Measurements from ENCODE around the gene SALL3.

Gene SALL3

DNA sequence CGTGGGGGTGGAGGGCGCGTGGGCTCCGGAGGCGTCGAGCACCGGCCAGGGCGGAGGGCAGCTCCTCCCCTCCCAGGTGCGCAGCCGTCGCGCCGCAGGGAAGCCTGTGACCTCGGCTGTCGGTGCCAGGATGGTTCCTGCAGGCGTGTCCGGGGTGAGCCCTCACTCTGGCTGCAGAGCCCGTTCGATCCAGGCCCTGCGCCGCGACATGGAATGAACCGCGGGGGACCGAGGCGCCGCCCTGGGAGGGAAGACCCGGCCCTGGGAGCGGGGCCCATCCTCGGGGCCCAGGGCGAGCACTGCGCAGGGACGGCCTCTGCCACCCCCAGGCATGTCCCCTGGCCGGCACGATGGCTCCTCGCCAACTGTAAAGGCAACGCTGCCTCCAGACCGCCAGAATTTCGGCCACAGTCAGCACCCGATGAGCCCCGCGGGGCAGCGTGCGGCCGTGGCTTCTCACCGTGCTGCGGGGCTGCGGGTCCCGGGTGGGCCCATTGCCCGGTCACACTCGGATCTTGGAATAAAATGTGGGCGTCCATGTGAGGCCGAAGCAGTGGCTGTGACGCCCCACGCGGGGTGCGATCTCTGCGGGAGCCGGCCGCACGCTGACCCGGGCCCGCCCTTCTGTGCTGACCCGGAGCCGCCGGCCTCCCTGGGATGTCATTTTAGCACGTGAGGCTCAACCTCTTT lies 26.6 kb downstream of the SALL3 start:
- DNase-seq (ENCODE audit: low spot score), result no peak

GRCh38 chr18:79007440-79007839 lies 27.8 kb downstream of the SALL3 start:
- no peak for DNase-seq (ENCODE audit: low spot score)

DNA sequence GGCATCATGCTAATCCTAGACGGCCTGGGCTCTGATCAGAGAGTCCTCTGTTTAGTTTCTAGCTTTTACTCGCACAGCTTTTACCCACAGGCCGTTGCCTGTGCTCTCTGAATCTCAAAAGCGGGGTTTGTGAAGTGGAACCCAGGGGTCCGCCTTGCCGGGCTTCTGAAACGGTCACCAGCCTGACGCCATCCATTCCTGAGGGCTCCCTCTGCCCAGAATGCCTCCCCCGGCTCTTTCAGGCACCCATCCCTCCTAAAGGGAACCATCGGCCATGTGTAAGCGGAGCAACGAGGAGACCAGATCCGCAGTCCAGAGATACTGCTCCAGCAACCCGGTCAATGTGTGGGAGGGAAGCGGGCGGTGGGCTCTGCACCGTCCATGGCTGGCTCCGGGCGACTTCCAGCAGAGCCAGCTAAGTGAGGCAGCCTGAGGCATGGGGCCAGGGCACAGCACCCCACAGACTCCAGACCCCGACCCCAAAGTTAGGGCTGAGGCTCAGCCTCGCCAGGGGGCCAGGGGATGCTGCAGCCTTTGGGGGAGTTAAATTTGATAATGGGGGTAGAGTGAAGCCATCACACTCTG lies 28.8 kb downstream of the SALL3 start:
- DNase-seq (ENCODE audit: low spot score), result no peak

DNA sequence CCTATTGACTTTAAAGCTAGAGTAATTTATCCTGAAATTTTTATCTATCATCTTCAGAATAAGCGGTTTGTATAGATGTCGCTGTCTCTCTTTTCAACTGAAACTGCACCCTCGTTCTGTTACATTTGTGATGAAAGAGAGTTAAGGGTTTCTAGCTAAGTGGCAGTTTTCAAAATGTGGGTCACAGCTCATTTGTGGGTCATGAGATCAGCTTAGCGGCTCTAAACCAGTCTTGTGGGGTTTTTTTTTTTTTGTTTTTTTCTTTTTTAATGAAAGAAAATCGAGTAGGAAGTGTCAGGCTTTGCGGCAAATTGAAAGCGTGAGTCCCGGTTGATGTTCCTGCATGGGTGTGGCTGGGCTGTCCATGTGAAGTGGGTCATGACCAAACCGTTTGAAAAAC lies 31.2 kb downstream of the SALL3 start:
- DNase-seq (ENCODE audit: low spot score), result no peak

- no peak for DNase-seq (ENCODE audit: low spot score)
These were observed 31.8 kb downstream of the SALL3 start for GRCh38 chr18:79011300-79011870.

GRCh38 chr18:79013869-79014268 lies 34.3 kb downstream of the SALL3 start:
- no peak for DNase-seq (ENCODE audit: low spot score)

DNA sequence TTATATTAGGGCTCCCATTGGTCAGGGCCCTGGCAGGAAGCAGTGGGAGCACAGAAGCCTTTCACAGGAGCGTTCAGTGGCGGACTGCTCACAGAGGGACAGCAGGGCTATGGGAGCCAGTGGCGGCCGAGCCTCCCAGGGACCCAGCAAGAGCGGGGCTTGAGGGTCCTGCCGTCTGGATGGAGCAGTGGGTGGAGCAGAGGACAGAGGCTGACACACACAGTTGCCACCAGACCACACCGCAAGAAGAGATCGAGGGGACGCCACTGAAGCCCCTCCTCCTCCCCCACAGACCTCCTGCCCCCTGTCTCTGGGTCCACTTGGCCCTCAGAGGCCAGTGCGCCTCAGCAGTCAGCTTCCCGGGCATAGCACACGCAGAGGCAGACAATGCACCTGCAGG lies 39.3 kb downstream of the SALL3 start:
- no peak for DNase-seq (ENCODE audit: low spot score)

DNA sequence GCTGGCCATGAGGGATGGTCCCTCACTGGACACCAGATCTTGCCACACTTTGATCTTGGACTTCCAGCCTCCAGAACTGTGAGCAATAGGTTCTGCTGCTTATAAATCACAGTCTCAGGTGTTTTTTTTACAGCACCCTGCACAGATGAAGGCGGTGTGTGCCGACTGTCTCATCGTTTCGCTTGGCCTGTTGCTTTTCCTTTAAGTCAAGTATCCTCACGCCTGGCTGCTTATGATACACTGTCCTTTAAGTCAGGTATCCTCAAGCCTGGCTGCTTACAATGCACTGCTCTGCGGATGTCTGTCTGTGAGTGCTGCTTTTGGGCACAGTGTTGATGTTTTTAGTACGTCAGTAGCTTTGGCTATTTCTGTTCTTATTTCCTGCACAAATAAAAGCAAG lies 40.3 kb downstream of the SALL3 start:
- no peak for DNase-seq (ENCODE audit: low spot score)

DNA sequence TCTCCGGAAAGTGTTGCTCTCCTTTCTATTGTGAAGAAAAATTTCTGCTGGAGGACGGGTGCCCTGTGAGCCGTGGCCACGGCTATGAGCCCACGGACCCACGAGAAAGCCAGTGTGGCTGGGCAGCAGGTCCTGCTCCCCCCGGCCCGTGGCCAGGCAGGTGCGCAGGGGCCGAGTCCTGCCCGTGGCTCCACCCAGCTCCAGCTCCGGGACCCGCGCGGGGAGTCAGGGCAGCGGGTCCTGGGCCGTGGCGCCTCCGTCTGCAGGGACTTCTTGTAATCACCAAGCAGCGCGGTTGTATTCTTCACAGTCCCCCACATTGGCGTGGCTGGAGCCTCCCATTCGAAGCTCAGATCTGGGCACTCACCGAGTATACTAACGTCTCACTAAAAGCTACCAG lies 43.0 kb downstream of the SALL3 start:
- no peak for DNase-seq (ENCODE audit: low spot score)

- DNase-seq (ENCODE audit: low spot score), result no peak
These were observed 46.9 kb downstream of the SALL3 start for GRCh38 chr18:79026491-79026890.

DNA sequence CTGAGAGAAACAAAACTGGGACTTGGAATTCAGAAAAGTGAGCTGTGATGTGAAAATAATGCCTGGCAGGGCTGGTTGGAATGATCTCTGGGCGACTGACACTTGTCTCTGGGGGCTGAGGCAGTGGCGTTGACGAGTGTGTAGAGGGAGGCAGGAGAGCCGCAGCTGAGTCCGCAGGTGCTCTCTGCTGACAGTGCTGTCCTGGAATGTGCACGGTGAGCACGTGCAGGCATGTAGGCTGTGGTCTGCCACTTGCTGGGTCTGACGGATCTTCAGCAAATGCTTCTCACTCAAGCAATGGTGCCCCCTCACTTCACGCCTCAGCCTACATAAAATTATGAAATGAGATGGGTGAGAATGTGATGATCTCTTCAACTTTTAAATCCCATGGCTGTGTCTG lies 51.1 kb downstream of the SALL3 start:
- DNase-seq (ENCODE audit: low spot score), result no peak

DNA sequence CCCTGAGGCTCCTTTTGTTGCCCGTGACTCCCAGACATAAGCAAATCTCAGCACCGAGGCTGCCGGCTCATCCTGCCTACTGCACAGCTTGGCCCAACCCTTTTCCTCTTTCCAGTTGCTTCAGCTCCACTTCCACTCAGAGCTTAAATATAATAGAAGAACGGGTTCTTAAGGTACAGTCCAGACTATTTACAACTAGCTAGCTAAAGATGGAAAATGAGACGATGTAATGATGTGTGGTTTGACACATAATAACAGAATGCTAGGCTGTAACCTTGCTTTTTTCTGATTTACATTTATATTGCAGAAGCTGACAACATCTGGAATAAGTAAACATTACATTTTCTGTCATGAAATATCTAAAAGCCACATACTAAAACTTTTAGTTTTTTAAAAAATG lies 62.7 kb downstream of the SALL3 start:
- DNase-seq (ENCODE audit: low spot score), result no peak

GRCh38 chr18:79043288-79043687 lies 63.7 kb downstream of the SALL3 start:
- no peak for DNase-seq (ENCODE audit: low spot score)

- no peak for DNase-seq (ENCODE audit: low spot score)
These were observed 66.9 kb downstream of the SALL3 start for GRCh38 chr18:79046522-79046921.

DNA sequence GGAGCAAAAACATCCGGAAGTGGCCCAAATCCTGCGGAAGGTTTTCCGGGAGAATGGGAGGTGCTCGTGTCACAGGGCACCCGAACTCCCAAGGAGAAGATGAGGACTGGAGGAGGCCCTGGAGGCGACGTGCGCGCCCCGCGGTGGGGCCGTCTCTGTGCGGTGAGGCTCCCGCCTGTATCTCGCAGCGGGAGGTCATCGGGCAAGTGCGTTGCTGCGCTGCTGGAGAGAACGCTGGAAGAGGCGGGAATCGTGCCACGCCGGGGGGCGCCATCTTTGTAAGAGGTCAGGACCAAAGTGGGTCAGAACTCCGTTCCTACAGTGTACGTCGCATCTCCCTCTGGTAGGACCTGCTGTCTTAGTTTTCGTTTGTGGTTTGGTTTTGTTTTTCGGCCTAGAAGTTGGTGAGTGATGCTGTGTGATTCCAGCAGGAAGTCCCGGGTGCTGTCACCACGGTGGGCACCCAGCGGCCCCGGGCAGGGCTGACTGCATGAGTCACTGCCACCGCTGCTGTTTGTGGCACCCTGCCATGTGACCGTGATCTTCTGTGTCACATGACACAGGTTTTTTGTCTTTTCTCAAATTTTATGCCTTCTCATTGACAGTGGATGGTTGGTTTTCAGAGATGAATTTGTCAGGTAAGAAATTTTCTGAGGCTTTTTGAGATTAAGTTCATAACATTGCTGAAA lies 68.1 kb downstream of the SALL3 start:
- no peak for DNase-seq (ENCODE audit: low spot score)

DNA sequence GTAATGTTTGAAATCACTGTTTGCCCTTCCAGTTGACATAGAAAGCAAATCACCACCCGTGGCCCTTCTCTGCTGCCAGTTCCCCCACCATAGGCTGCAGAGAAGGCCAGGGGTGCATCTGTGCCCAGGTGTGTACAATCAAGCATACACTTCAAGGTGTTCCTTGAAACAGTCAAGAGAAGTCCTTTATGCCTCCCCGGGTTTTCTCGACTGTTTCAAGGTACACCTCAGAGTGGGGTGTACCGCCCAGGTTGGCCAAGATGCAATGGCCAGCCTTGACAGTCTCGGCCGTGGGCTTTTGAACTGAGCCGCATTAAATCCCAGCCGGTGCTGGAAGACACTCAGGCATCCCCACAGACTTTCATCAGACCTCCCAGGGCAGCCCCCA lies 68.6 kb downstream of the SALL3 start:
- no peak for DNase-seq (ENCODE audit: low spot score)

GRCh38 chr18:79049506-79049905 lies 69.9 kb downstream of the SALL3 start:
- no peak for DNase-seq (ENCODE audit: low spot score)

Data from NAMALWA (cell line).